Transverse colon (tissue), 4 donors: Measurements from ENCODE around the gene FGFR2. TPM values are rescaled to one million over a fixed set of nuclear protein-coding genes. Genes with fewer than 3 reads are reported as not detected.

Experiments
- DNase-seq: peaks from one replicate; pipeline ENCODE4 v3.0.0-alpha.2; 2019
- H3K27ac ChIP-seq, 4 donors: fragments of 200-600 bp; sonication (generic); 2 replicates each; pipeline ENCODE4 v1.5.1; 2016 to 2018; ENCODE audit warnings: inconsistent platforms in 4 of 4
- H3K27me3 ChIP-seq: fragments of 200-600 bp; sonication (generic); 2 replicates; pipeline ENCODE4 v1.5.1; 2017; ENCODE audit warnings: inconsistent platforms
- H3K36me3 ChIP-seq, 4 donors: fragments of 200-600 bp; sonication (generic); 2 replicates each; pipeline ENCODE4 v1.5.1; 2017 to 2019; ENCODE audit warnings: inconsistent platforms in 4 of 4
- H3K4me1 ChIP-seq, 4 donors: fragments of 200-600 bp; sonication (generic); 2 replicates each; pipeline ENCODE4 v1.5.1; 2017 to 2020; ENCODE audit warnings: inconsistent platforms in 4 of 4
- H3K4me3 ChIP-seq, 4 donors: fragments of 200-600 bp; sonication (generic); 1 replicate in 1 of 4; 2 replicates in 3 of 4; pipeline versions ENCODE4 v1.5.1 to v1.6.1; 2017 to 2019; ENCODE audit warnings: inconsistent platforms in 4 of 4
- H3K9me3 ChIP-seq, 2 donors: fragments of 200-600 bp; sonication (generic); 2 replicates each; pipeline ENCODE4 v1.5.1; 2017 to 2019; ENCODE audit warnings: inconsistent platforms in 2 of 2
- EP300 ChIP-seq: sonication (generic); formaldehyde crosslinking; IDR thresholded peaks from one replicate; pipeline ENCODE4 v1.6.1; 2017; ENCODE audit warnings: antibody characterized with exemption, low read depth
- POLR2A ChIP-seq: fragments of 450-650 bp; IDR thresholded peaks from one replicate; pipeline ENCODE4 v1.6.1; 2016; ENCODE audit warnings: antibody characterized with exemption, mild to moderate bottlenecking, moderate library complexity
- POLR2AphosphoS5 ChIP-seq, 3 donors: sonication (generic); formaldehyde crosslinking; IDR thresholded peaks; one replicate each; pipeline ENCODE4 v1.6.1; 2016; ENCODE audit warnings: antibody characterized with exemption in 3 of 3
- WGBS, 2 donors: methylation state at CpG; one replicate each; pipeline ENCODE4 v1.1.5; 2018; ENCODE audit warnings: low coverage in 1 of 2; 5-methylcytosine and 5-hydroxymethylcytosine counted together
- in situ Hi-C, 4 donors: fragments of 200-750 bp; cut with MboI; loops; one replicate each; pipeline versions ENCODE4 v1.15.0 to v1.15.1; 2017; ENCODE audit warnings: low sequenced_read_pairs in 3 of 4, low pct_ligation_motif_present in 1 of 4, low pct_unique_long_range_greater_than_20kb in 1 of 4
- intact Hi-C: fragments of 100-400 bp; cut with DNase I; formaldehyde crosslinking; loops from one replicate; pipeline ENCODE4 v1.15.1; 2023; ENCODE audit warnings: low total_unique reads
- total RNA-seq, 4 donors: library from RNA; depleted of rRNA; stranded (reverse); fragments of >200 nt; gene quantifications; one replicate each; pipeline ENCODE4 v1.1.0, GENCODE V29; 2016
- TF ChIP-seq, protein P1 (sequence below), 5 experiments: fragments of 200-600 bp in 3 of 5; fragments of 450-650 bp in 2 of 5; sonication (generic) in 3 of 5; IDR thresholded peaks; 1 replicate in 2 of 5; 2 replicates in 3 of 5; pipeline ENCODE4 v1.5.1; 2016 to 2017; ENCODE audit warnings: antibody characterized with exemption in 5 of 5, inconsistent platforms in 3 of 5, mild to moderate bottlenecking in 2 of 5, moderate library complexity in 1 of 5

The FGFR2 gene
- total RNA-seq, 4 donors from 2014 or later: 30.3 to 114 (median 87.9) TPM

DNA sequence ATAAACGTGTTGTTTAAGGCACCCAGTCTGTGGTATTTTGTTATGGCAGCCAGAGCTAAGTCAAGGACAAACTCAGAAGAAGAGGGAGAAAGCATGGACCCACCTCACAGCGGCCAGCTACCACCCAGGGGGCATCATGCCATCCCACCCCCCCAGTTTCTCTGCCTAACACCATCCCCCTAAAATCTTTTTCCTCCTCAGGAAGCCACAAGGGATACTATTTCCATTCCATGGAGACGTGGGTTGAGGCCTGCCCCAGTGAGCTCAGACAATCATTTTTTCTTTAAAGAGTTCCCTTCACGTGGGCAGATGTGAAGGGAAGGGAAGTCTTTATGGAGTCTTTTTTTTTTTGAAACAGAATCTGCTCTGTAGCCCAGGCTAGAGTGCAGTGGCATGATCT is 131.8 kb downstream of the FGFR2 start:
- H3K4me1 ChIP-seq: peaks cover 0 to 6% (median 0%) of the 10 kb centered on the region in 4 donors
- in situ Hi-C loops (no loop called here), intact Hi-C loops (no loop called here)
- no peak for TF ChIP-seq POLR2AphosphoS5 (IDR thresholded peaks at IDR 0.05)
- no peak for TF ChIP-seq POLR2A
- TF ChIP-seq, protein P1, sequence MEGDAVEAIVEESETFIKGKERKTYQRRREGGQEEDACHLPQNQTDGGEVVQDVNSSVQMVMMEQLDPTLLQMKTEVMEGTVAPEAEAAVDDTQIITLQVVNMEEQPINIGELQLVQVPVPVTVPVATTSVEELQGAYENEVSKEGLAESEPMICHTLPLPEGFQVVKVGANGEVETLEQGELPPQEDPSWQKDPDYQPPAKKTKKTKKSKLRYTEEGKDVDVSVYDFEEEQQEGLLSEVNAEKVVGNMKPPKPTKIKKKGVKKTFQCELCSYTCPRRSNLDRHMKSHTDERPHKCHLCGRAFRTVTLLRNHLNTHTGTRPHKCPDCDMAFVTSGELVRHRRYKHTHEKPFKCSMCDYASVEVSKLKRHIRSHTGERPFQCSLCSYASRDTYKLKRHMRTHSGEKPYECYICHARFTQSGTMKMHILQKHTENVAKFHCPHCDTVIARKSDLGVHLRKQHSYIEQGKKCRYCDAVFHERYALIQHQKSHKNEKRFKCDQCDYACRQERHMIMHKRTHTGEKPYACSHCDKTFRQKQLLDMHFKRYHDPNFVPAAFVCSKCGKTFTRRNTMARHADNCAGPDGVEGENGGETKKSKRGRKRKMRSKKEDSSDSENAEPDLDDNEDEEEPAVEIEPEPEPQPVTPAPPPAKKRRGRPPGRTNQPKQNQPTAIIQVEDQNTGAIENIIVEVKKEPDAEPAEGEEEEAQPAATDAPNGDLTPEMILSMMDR (IDR thresholded peaks at IDR 0.05): no peak
- no peak for TF ChIP-seq EP300
- no peak overlapping the region for H3K4me3 ChIP-seq
- no peak for DNase-seq
- WGBS, 2 donors: 72% methylated on average over 4 of the region's 4 CpGs; no CpG with 5 or more reads in 1 of the 2 donors
- no peak overlapping the region for H3K27ac ChIP-seq
- no peaks in the 10 kb centered on the region for H3K27me3 ChIP-seq
- no peaks in the 10 kb centered on the region for H3K36me3 ChIP-seq
- H3K9me3 ChIP-seq: no peaks in the 10 kb centered on the region

DNA sequence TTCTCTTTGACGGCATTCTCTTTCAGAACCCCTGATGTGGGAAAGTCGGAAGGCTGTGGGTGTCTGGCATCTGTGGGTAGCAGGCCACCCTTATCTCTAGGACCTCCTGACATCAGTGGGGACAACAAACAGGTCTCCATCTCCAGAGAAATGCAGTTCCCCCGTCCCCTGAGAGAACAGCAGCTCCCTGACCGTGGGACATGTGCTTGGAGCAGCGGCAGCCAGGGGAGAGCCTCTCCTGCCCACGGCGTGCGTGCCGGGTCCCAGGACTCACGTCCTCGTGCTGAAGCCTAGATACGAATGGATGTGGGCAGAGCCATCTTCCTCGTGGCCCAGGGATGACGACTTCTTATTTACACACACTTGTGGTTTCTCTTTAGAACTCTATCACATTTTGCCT is 133.0 kb downstream of the FGFR2 start:
- H3K4me3 ChIP-seq: no peak overlapping the region
- H3K27me3 ChIP-seq: no peaks in the 10 kb centered on the region
- WGBS, 2 donors: 88 to 90% methylated on average over 2 to 14 of the region's 14 CpGs
- H3K4me1 ChIP-seq: peaks cover 0 to 6% (median 0%) of the 10 kb centered on the region in 4 donors
- no peak for DNase-seq
- H3K27ac ChIP-seq: no peak overlapping the region
- in situ Hi-C loops (no loop called here), intact Hi-C loops (no loop called here)
- no peaks in the 10 kb centered on the region for H3K9me3 ChIP-seq
- TF ChIP-seq POLR2AphosphoS5 (IDR thresholded peaks at IDR 0.05) (no peak), POLR2A (no peak), EP300 (no peak)
- TF ChIP-seq, protein P1 (IDR thresholded peaks at IDR 0.05): no peak
- H3K36me3 ChIP-seq: no peaks in the 10 kb centered on the region

DNA sequence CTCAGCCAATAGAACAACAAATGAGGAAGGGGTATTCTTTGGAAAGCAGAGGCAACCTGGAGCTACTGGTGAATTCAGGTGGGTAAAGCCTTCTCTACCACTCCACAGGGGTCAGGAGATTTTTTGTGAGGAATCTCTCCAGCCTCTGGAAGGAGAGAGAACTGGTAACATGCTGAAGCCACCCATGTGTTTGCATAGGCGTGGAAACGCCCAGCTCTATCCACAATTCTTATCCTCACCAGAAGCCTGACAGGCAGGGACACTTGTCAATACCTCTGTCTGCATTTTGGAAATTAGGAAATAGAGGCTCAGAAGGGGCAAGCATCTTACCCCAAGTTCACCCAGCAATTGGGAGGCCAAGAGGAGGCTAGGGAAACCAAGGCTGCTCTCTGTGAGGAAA is 133.7 kb downstream of the FGFR2 start:
- in situ Hi-C loops (no loop called here), intact Hi-C loops (no loop called here)
- 83% methylated on average over 2 of the region's 2 CpGs; no CpG with 5 or more reads in 1 of the 2 donors for WGBS, 2 donors
- Histone ChIP-seq H3K27me3 (no peaks in the 10 kb centered on the region), H3K36me3 (no peaks in the 10 kb centered on the region), H3K4me3 (no peak overlapping the region), H3K4me1 (peaks cover 0 to 4% (median 0%) of the 10 kb centered on the region in 4 donors), H3K9me3 (no peaks in the 10 kb centered on the region), H3K27ac (no peak overlapping the region)
- TF ChIP-seq POLR2A (no peak), EP300 (no peak), POLR2AphosphoS5 (IDR thresholded peaks at IDR 0.05) (no peak)
- TF ChIP-seq, protein P1 (IDR thresholded peaks at IDR 0.05): no peak
- DNase-seq: no peak

DNA sequence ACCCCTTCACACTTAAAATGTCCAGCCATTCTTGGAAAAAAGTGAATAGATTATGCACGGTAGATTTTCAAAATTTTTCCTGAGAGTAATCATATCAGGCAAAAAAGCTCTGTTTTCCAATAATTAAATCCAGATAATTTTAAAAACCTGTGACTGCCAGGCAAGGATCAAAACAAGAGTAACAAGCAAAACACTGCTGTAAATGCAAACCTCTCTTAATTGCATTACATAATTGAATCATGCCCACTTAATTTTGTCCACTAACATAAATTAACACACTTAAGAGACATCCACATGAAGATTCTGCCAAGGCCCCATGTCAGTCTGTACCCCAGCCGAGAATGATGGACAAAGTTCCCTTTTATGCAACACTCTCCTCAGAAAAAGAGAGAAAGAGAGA is 135.3 kb downstream of the FGFR2 start:
- no peak overlapping the region for H3K4me3 ChIP-seq
- H3K4me1 ChIP-seq: peaks cover 0 to 6% (median 0%) of the 10 kb centered on the region in 4 donors
- in situ Hi-C loops: no loop called here
- TF ChIP-seq POLR2A: no peak
- no peak for TF ChIP-seq POLR2AphosphoS5 (IDR thresholded peaks at IDR 0.05)
- TF ChIP-seq EP300: no peak
- no peaks in the 10 kb centered on the region for H3K36me3 ChIP-seq
- H3K27ac ChIP-seq: no peak overlapping the region
- WGBS, 2 donors: 86 to 89% methylated on average over 2 of the region's 2 CpGs
- DNase-seq: no peak
- H3K9me3 ChIP-seq: no peaks in the 10 kb centered on the region
- intact Hi-C loops: no loop called here
- H3K27me3 ChIP-seq: no peaks in the 10 kb centered on the region

DNA sequence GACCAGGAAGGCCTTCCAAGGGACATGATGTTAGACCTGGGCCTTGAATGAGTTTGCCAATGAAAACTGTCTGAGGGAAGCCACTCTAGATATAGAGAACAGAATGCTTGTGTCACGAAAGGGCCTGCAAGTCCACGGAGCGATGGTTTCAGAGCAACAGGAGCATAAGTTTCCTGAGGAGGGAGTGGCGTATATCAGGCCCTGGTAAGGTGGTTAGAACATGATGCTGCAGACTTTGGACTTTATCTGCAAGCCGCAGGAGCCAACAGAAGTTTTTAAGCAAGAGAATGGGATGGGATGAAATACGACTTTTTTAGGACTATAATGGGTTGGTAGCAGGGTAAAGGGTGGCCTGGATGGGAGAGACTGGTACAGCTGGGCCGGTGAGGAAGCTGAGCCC is 136.0 kb downstream of the FGFR2 start:
- H3K9me3 ChIP-seq: no peaks in the 10 kb centered on the region
- TF ChIP-seq POLR2AphosphoS5 (IDR thresholded peaks at IDR 0.05) (no peak), POLR2A (no peak), EP300 (no peak)
- TF ChIP-seq, protein P1 (IDR thresholded peaks at IDR 0.05): no peak
- H3K27me3 ChIP-seq: no peaks in the 10 kb centered on the region
- no peak overlapping the region for H3K27ac ChIP-seq
- 83 to 88% methylated on average over 3 to 7 of the region's 7 CpGs for WGBS, 2 donors
- H3K4me3 ChIP-seq: no peak overlapping the region
- no peak for DNase-seq
- intact Hi-C loops: no loop called here
- in situ Hi-C loops: no loop called here
- peaks cover 0 to 6% (median 0%) of the 10 kb centered on the region in 4 donors for H3K4me1 ChIP-seq
- no peaks in the 10 kb centered on the region for H3K36me3 ChIP-seq
